Stimulated activated CD4-positive, alpha-beta T cell treated with anti-CD3 and anti-CD28 coated beads, Interleukin-15, amount 100 ng/mL, for 48 hours (primary cell): ENCODE measurements around the gene TMEFF2.
"Not testable (repeated sequence)": the region's sequence is repeated elsewhere in the genome, so short reads cannot be mapped to it uniquely, and the experiment has no call there.

Experiments
- DNase-seq, 2 donors: peaks; one replicate each; pipeline ENCODE4 v3.0.0-alpha.2; 2020; ENCODE audit warnings: low read depth in 2 of 2

TMEFF2 gene

GRCh38 chr2:192128655-192129054 is 66.1 kb downstream of the TMEFF2 start:
- DNase-seq, result no peak

DNA sequence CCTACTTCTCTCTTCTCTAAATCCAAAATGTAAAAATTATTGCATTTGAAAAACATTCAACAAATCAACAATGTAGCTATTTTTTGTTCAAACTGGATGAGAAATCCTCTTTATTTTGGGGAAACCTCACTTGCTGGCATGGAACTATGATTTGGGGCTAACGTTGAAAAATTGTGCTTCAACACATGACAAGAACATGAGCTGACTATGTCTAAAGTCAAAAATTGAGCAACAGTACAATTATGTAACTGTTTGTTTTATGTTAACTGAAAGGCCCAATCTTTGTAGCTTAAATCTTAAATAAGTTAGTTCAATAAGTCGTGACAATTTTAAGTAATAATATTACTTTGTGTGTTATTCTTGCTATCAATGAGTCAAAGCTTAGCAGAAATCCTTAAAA is 67.3 kb downstream of the TMEFF2 start:
- no peak for DNase-seq

DNA sequence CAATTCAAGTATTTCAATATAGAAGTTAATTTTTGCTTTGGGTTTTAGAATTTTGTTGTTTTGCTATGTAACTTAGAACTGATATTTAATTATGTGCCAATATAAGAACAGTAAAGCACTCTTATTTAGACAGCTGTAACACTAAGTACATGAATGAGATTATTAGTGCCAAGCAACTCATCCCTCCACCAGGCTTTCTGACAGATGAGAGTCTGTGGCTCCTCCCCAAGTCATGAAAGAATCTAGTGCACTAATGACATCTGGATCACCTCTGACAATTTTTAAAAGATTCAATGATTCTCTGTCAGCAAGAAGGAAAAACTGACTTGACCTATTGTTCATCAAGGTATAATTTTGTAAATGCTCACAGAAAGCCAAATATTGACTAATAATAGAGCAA is 67.8 kb downstream of the TMEFF2 start:
- no peak for DNase-seq

- DNase-seq, result no peak
Measured at GRCh38 chr2:192126426-192126825, 68.3 kb downstream of the TMEFF2 start.

GRCh38 chr2:192124571-192124970 is 70.2 kb downstream of the TMEFF2 start:
- DNase-seq, result no peak

DNA sequence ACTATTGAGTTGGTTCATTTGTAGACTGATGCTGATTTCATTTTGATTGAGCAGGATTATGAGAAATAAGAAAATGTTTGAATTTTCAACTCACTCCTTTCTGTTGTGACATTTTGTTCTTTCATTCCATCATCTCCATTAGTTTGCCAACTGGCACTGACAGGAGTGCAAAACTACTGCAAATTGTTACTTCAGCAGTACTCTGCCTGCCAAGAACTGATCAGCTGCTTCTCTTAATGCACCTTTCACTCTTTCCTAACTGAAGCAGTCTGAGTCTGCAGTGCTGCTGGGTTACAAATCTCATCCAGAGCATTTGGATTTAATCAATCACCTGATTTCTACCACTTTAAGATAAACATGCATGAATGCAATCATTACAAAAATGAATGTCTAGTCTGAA is 70.9 kb downstream of the TMEFF2 start:
- DNase-seq, result no peak

GRCh38 chr2:192122946-192123345 is 71.8 kb downstream of the TMEFF2 start:
- no peak for DNase-seq

DNA sequence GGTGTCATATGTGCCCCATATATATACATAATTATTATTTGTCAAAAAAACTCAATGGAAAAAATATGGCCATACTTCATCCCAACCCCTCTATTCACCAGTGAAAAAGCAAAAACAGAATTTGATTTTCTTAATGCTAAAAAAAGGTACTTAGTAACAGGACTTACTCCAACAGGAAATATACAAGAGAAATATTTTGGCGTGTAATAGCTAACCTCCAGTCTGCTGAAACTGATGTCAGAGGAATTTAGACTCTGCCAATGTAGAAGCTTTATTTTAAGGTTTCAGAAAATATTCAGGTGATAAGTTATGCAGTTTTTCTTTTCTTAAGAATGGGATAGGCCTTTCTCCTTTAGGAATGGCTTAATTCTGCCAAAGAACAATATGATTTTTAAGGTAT is 72.6 kb downstream of the TMEFF2 start:
- no peak for DNase-seq

DNA sequence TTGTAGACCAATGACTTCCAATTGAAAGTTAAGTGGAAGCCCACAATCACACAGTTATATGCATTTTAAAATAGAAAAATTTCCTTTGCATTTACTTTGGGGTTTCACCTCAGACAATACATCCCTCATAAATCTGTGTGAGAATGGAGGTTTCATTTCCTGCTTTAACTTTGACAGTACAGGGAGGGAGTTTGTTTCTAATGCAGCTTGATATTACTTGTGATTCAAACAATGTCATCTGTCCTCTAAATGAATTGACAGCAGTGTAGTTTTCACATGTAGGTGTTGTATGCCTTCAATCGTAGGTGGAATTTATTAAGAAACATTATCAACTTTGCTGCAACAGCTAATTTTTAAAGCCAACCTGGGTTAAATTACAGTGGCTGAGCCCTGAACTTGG is 75.2 kb downstream of the TMEFF2 start:
- DNase-seq, result no peak

DNA sequence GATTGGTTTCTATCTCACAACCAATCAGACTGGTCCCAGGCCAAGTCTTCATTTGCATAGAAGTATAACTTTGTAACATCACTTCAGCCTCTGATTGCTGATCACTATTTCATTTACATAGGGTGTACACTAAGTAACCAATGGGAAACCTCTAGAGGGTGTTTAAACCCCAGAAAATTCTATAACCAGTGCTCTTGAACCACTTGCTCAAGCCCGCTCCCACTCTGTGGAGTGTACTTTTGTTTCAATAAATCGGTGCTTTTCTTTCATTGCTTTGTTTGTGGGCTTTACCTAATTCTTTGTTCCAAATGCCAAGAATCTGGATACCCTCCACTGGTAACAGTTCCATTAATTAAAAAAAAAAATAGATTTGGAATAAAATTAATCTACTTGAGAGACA is 77.0 kb downstream of the TMEFF2 start:
- no peak for DNase-seq

DNA sequence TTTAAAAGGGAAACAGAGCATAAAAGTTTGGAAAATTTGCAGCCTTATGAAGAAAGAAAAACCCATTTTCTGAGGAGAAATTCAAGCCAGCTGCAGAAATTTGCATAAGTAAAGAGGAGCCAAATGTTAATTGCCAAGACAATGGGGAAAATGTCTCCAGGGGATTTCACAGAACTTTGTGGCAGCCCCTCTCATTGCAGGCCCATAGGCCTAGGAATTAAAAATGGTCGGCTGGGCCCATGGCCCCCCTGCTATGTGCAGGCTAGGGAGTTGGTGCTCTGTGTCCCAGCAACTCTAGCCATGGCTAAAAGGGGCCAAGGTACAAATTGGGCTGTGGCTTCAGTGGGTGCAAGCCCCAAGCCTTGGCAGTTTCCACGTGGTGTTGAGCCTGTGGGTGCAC is 83.2 kb downstream of the TMEFF2 start:
- not testable (repeated sequence) for DNase-seq

DNA sequence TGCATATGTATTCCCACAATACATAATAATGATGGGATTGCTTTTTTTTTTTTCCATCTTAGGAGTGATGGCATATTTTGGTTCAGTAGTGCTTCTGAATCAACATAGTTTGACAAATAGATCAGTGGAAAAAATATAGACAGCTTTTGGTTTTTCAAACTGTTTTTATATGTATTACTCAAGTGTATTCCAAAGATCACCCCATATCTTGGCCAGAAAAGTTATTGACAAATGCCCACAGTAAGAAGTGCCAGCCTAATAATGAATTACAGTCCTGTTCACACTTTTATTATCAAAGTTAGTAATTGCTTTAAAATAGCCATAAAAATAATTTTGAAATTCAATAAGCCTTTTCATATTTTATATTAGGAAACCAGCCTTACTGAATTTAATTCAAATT is 95.0 kb downstream of the TMEFF2 start:
- no peak for DNase-seq

- DNase-seq, result no peak
Measured at GRCh38 chr2:192098814-192099491, 95.8 kb downstream of the TMEFF2 start.

DNA sequence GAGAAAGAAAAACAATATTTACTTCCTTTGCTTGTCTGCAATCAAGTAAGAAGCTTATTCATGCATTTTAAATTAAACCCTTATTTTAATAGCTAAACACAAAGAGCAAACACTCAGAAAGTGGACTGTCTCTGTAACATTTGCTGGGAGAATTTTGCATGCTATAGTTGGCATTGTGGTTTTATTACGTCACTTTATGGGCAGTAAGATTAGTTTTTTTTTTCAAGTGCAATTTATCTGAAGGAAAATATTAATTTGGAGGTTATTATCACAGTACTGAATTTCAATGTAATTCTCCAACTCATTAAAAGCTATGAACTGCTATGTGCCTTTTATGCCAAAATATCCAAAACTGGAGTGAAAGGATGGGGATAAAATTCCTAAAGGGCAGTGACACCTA is 103.3 kb downstream of the TMEFF2 start:
- no peak for DNase-seq

DNA sequence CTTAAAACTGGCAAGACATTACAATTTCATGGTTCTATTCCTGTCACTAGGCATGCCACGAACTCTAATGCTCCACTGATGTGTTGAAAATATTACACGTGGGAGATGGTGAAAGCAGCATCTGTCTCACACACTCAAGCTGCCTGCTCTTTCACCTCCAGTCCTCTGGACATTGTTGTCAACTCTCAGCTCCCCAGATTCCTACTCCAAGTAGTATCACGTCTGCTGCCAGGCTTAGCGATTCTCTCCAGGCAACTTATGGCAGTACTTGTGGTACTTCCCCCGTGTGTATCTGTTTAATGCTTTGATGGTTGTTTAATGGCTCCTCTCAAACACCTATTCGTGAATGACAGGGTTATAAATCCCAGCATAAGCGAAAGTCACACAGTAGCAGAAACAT is 103.8 kb downstream of the TMEFF2 start:
- no peak for DNase-seq

DNA sequence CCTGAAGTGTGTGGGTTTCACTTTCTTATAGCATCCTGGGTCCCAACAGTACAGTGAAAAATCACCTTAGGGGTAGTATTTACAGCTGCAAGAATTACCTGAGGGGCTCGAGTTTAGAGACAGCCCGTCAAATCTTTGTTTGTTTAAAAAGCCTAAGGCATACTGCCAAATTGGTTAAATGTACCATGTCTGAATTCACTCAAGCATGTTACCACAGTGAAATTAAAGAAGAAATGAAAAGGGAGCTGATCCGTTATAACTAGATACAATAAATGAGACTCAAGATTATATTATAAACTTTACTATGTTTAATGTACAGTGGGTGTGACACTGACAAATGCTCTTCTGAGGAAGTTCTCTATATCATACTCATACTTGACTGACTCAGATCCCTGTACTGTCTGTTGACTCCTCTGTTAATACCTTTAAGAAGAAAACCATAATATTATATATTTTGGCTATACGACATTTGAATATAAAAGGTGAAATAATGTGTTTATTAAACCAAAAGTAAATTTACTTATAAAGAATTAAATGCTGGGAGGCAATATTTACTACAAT is 107.3 kb downstream of the TMEFF2 start:
- DNase-seq, result no peak

DNA sequence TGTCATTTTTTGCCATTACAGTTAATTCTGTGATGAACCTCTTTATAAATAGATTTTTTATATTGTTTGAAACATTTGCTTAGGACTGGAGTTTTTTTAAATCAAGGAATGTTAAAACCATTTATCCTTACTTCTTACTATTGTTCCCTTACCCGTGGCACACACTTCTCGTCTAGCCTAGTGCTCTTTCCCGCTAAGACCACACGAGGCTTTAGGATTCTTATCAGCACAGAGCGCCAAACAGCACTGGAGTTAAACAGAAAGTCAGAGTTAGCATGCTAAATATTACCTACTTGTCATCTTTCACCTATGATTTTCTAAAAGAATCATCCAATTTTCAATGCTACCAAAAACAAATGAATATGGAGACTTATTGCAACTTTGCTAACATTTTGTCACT is 112.6 kb downstream of the TMEFF2 start:
- DNase-seq, result no peak

- DNase-seq, result not testable (repeated sequence)
Measured at GRCh38 chr2:192080096-192080495, 114.6 kb downstream of the TMEFF2 start.

- no peak for DNase-seq
Measured at GRCh38 chr2:192073878-192074277, 120.9 kb downstream of the TMEFF2 start.

- DNase-seq, result no peak
Measured at GRCh38 chr2:192072778-192073177, 122.0 kb downstream of the TMEFF2 start.

GRCh38 chr2:192072261-192072660 is 122.5 kb downstream of the TMEFF2 start:
- no peak for DNase-seq

- no peak for DNase-seq
Measured at GRCh38 chr2:192070099-192070498, 124.6 kb downstream of the TMEFF2 start.

DNA sequence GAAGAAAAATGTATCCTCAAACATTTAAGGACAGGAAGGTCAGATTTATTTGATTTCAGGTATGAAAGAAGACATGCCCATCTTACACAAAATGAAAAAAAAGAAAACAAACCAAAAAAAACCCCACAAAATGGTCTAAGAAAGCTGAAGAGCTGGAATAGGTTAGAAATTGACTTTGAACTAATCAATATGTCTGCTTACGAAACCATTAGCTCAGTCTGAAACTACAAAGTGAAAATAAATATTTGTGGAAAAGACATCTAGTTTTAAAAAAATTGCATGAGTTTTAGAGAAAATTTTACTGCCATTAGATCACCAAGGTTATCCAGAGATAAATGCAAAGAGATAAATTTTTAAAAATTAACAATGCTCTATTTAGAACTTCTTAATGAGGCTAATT is 125.3 kb downstream of the TMEFF2 start:
- DNase-seq, result no peak

- no peak for DNase-seq
Measured at GRCh38 chr2:192068966-192069365, 125.8 kb downstream of the TMEFF2 start.
